ENCODE measurements around the gene KRT1. TPM values are rescaled to one million over a fixed set of nuclear protein-coding genes. Genes with fewer than 3 reads are reported as not detected.

The KRT1 gene
- total and polyA plus RNA-seq, 10 of the 15 experiments (the other 5 are each of a cell fraction or from before 2014, with no cell fraction given) = not detected

DNA sequence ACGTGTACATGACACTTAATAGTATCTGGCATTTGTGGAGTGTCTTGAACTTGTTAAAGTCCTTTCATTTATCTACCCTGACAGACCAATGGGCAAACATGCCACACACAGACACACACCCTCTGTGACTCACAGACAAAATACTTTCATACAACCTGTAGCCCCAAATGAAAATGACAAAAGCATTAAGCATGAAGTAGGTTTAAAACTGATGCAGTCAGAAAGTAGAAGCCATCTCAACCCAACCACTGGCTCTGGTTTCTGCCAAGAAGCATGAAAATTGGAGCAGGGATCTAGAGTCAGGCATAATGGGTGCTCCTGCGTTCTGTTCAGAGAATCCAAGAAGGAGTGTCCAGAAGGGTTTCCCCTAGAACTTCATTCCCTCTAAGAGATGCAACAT, 46.2 kb upstream of the KRT1 start:
- H3K9me3 ChIP-seq (replicated peaks; ENCODE audit: control insufficient read depth, insufficient read depth, low read length) = no peaks in the 10 kb centered on the region
- POLR2A ChIA-PET = no interaction called here
- H4K20me1 ChIP-seq (ENCODE audit: control insufficient read depth, insufficient read depth) = no peaks in the 10 kb centered on the region
- H3K4me2 ChIP-seq (ENCODE audit: control insufficient read depth, insufficient read depth) = no peak overlapping the region
- DNase-seq (ENCODE audit: low read depth, low spot score) (no peak), ATAC-seq (no peak), FAIRE-seq (no peak)
- H3K27ac ChIP-seq (ENCODE audit: control insufficient read depth, insufficient read depth) = no peak overlapping the region
- intact Hi-C loops (cut with micrococcal nuclease; ENCODE audit: unreplicated experiment) (no loop called here), in situ Hi-C loops (cut with MboI) (no loop called here)
- H2AFZ ChIP-seq (ENCODE audit: control insufficient read depth, low read depth, low read length) = no peak overlapping the region
- CTCF ChIA-PET = no interaction called here
- H3K27me3 ChIP-seq (replicated peaks in 1 of 2; ENCODE audit: control insufficient read depth in 2 of 2, insufficient read depth in 2 of 2, low read length in 1 of 2) = peaks cover 2 to 3% of the 10 kb centered on the region in 2 experiments; a peak in 1 of 4 replicates
- no peaks in the 10 kb centered on the region for H3K4me1 ChIP-seq (ENCODE audit: control insufficient read depth, insufficient read depth, low read length)
- H3K79me2 ChIP-seq (ENCODE audit: control insufficient read depth, insufficient read depth, low read length) = no peaks in the 10 kb centered on the region
- TF ChIP-seq, protein P1, sequence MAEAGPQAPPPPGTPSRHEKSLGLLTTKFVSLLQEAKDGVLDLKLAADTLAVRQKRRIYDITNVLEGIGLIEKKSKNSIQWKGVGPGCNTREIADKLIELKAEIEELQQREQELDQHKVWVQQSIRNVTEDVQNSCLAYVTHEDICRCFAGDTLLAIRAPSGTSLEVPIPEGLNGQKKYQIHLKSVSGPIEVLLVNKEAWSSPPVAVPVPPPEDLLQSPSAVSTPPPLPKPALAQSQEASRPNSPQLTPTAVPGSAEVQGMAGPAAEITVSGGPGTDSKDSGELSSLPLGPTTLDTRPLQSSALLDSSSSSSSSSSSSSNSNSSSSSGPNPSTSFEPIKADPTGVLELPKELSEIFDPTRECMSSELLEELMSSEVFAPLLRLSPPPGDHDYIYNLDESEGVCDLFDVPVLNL (IDR thresholded peaks at IDR 0.05; ENCODE audit: low read depth, low read length) = no peak
- no peak for TF ChIP-seq CHD4 (IDR thresholded peaks at IDR 0.05)
- no TSS peak for BruUV-seq (replicated peaks)
- RAD21 ChIA-PET (ENCODE audit: unreplicated experiment) = no interaction called here
- WGBS (ENCODE audit: insufficient coverage, insufficient replicate concordance, low lambda C conversion rate, missing lambda C conversion rate) = 3% methylated on average over 2 of the region's 2 CpGs
- H3K9ac ChIP-seq (ENCODE audit: control insufficient read depth, insufficient read depth, low read length) = no peak overlapping the region
- SMC1A ChIA-PET (ENCODE audit: uncharacterized antibody, unreplicated experiment) = no interaction called here
- no peaks in the 10 kb centered on the region for H3K36me3 ChIP-seq (ENCODE audit: control insufficient read depth in 2 of 2, insufficient read depth in 2 of 2, low read length in 1 of 2)
- no peak overlapping the region for H3K4me3 ChIP-seq

DNA sequence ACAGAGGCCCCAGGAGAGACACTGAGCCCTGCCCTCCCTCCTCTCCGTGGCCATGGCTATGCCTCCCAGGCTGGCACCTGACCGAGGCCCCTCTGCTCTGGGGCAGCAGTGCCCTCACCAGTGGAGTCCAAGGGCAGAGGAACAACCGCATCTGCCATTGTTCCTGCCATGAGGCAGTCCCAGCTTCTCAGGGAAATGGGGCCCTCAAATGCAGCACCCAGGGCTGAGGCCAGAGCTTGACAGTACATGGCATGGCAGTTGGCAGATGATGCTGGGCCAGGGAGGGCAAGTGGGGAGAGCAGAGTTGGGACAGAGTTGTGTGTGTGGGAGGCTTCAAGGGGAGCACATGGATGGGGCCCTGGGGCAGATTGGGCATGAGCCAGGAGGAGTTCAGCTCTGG, 44.2 kb upstream of the KRT1 start:
- H3K27me3 ChIP-seq (replicated peaks in 1 of 2; ENCODE audit: control insufficient read depth in 2 of 2, insufficient read depth in 2 of 2, low read length in 1 of 2) = peaks cover 0 to 2% of the 10 kb centered on the region in 2 experiments; a peak in 1 of 4 replicates
- WGBS (ENCODE audit: insufficient coverage, insufficient replicate concordance, low lambda C conversion rate, missing lambda C conversion rate) = 16% methylated on average over 3 of the region's 3 CpGs
- CTCF ChIA-PET = no interaction called here
- no peaks in the 10 kb centered on the region for H3K79me2 ChIP-seq (ENCODE audit: control insufficient read depth, insufficient read depth, low read length)
- no peak overlapping the region for H3K4me2 ChIP-seq (ENCODE audit: control insufficient read depth, insufficient read depth)
- SMC1A ChIA-PET (ENCODE audit: uncharacterized antibody, unreplicated experiment) = no interaction called here
- DNase-seq (ENCODE audit: low read depth, low spot score) (no peak), ATAC-seq (no peak), FAIRE-seq (no peak)
- no peaks in the 10 kb centered on the region for H3K9me3 ChIP-seq (replicated peaks; ENCODE audit: control insufficient read depth, insufficient read depth, low read length)
- H3K9ac ChIP-seq (ENCODE audit: control insufficient read depth, insufficient read depth, low read length) = no peak overlapping the region
- BruUV-seq (replicated peaks) = no TSS peak
- H3K36me3 ChIP-seq (ENCODE audit: control insufficient read depth in 2 of 2, insufficient read depth in 2 of 2, low read length in 1 of 2) = no peaks in the 10 kb centered on the region
- RAD21 ChIA-PET (ENCODE audit: unreplicated experiment) = no interaction called here
- in situ Hi-C loops (cut with MboI) (no loop called here), intact Hi-C loops (cut with micrococcal nuclease; ENCODE audit: unreplicated experiment) (no loop called here)
- H3K4me1 ChIP-seq (ENCODE audit: control insufficient read depth, insufficient read depth, low read length) = no peaks in the 10 kb centered on the region
- no peak overlapping the region for H2AFZ ChIP-seq (ENCODE audit: control insufficient read depth, low read depth, low read length)
- H3K27ac ChIP-seq (ENCODE audit: control insufficient read depth, insufficient read depth) = no peak overlapping the region
- H4K20me1 ChIP-seq (ENCODE audit: control insufficient read depth, insufficient read depth) = no peaks in the 10 kb centered on the region; the same call in 1 of the 2 replicates
- POLR2A ChIA-PET = interaction anchor here (0.5 kb wide), 1 partner anchor 92 kb away, joined by 3 read pairs; no protein-coding TSS in a partner anchor
- H3K4me3 ChIP-seq = no peak overlapping the region
- TF ChIP-seq PML (IDR thresholded peaks at IDR 0.05; ENCODE audit: low read length) (no peak), SIX5 (IDR thresholded peaks at IDR 0.05; ENCODE audit: low read depth, low read length, severe bottlenecking) (no peak), RCOR1 (conservative IDR thresholded peaks at IDR 0.05; ENCODE audit: low read depth, low read length) (no peak), IKZF2 (IDR thresholded peaks at IDR 0.05) (no peak), RFX5 (IDR thresholded peaks at IDR 0.05; ENCODE audit: low read depth, low read length) (no peak), POLR2A (IDR thresholded peaks at IDR 0.05; ENCODE audit: low read depth, low read length) (no peak)
- TF ChIP-seq, protein P2, sequence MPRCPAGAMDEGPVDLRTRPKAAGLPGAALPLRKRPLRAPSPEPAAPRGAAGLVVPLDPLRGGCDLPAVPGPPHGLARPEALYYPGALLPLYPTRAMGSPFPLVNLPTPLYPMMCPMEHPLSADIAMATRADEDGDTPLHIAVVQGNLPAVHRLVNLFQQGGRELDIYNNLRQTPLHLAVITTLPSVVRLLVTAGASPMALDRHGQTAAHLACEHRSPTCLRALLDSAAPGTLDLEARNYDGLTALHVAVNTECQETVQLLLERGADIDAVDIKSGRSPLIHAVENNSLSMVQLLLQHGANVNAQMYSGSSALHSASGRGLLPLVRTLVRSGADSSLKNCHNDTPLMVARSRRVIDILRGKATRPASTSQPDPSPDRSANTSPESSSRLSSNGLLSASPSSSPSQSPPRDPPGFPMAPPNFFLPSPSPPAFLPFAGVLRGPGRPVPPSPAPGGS (IDR thresholded peaks at IDR 0.05; ENCODE audit: borderline replicate concordance, insufficient read depth, low read depth, low read length, poor library complexity, severe bottlenecking) = no peak
- TF ChIP-seq, protein P3, sequence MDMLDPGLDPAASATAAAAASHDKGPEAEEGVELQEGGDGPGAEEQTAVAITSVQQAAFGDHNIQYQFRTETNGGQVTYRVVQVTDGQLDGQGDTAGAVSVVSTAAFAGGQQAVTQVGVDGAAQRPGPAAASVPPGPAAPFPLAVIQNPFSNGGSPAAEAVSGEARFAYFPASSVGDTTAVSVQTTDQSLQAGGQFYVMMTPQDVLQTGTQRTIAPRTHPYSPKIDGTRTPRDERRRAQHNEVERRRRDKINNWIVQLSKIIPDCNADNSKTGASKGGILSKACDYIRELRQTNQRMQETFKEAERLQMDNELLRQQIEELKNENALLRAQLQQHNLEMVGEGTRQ (IDR thresholded peaks at IDR 0.05; ENCODE audit: borderline replicate concordance, low read depth, low read length) = no peak
- TF ChIP-seq, protein P4, sequence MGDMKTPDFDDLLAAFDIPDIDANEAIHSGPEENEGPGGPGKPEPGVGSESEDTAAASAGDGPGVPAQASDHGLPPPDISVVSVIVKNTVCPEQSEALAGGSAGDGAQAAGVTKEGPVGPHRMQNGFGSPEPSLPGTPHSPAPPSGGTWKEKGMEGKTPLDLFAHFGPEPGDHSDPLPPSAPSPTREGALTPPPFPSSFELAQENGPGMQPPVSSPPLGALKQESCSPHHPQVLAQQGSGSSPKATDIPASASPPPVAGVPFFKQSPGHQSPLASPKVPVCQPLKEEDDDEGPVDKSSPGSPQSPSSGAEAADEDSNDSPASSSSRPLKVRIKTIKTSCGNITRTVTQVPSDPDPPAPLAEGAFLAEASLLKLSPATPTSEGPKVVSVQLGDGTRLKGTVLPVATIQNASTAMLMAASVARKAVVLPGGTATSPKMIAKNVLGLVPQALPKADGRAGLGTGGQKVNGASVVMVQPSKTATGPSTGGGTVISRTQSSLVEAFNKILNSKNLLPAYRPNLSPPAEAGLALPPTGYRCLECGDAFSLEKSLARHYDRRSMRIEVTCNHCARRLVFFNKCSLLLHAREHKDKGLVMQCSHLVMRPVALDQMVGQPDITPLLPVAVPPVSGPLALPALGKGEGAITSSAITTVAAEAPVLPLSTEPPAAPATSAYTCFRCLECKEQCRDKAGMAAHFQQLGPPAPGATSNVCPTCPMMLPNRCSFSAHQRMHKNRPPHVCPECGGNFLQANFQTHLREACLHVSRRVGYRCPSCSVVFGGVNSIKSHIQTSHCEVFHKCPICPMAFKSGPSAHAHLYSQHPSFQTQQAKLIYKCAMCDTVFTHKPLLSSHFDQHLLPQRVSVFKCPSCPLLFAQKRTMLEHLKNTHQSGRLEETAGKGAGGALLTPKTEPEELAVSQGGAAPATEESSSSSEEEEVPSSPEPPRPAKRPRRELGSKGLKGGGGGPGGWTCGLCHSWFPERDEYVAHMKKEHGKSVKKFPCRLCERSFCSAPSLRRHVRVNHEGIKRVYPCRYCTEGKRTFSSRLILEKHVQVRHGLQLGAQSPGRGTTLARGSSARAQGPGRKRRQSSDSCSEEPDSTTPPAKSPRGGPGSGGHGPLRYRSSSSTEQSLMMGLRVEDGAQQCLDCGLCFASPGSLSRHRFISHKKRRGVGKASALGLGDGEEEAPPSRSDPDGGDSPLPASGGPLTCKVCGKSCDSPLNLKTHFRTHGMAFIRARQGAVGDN (IDR thresholded peaks at IDR 0.05) = no peak

Data from GM12878 (cell line).